ENCODE data around the gene PARP14.
"Not testable (repeated sequence)": the region's sequence is repeated elsewhere in the genome, so short reads cannot be mapped to it uniquely, and the experiment has no call there.

PARP14 gene

DNA sequence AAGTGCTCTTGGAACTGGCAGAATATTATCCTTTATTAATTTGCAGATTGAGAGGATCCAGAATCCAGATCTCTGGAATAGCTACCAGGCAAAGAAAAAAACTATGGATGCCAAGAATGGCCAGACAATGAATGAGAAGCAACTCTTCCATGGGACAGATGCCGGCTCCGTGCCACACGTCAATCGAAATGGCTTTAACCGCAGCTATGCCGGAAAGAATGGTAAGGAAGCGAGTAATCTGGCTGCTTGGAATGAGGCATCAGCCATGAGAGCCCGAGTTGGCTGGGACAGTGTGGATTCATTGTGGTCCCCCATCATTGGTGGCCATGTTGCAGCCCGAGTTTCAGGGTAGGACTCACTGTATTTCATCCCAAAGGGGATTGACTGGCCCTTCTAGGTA, 47.1 kb downstream of the PARP14 start:
- DNase-seq = no peak

DNA sequence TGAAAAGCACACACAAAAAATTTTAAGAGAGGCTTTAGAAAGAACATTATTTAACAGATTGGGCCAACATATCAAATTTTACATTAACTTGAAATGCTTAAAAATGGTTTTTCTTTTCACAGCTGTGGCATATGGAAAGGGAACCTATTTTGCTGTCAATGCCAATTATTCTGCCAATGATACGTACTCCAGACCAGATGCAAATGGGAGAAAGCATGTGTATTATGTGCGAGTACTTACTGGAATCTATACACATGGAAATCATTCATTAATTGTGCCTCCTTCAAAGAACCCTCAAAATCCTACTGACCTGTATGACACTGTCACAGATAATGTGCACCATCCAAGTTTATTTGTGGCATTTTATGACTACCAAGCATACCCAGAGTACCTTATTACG, 47.5 kb downstream of the PARP14 start:
- DNase-seq = no peak

DNA sequence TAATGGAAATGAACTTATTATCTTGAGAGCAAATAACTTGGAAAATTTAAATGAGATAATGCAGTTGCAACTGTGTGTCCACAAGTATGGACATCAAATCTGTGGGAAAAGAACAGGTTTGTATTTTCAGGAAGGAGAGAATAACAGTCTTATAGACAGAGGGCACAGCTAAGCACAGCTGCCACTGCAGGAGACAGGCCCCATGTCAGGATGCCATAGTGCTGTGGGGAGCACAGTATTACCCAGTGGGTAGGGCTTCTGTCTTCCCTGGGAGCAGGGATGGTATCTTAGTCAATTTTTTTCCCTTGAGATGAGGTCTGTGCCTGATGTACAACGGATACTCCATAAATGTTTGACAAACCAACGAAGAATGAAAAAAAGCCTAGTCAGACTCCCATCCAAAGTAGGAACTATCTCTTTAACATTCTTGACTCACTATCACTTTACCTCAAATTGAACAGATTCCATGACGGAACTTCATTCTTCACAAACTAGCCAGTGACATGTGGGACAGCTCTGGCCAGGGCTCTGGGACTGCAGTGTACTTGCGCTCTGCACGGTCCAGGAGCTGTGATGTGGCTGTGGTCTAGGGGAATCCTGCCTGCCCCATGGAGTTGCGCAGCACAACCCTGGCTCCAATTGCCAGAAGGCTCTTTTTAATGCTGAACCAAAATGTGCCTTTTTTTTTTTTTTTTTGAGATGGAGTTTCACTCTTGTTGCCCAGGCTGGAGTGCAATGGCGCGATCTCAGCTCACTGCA, 48.3 kb downstream of the PARP14 start:
- DNase-seq = no peak

- DNase-seq = peak; percentile 55
Observed at GRCh38 chr3:122730240-122730639, 49.6 kb downstream of the PARP14 start.

- DNase-seq = not testable (repeated sequence)
Observed at GRCh38 chr3:122732682-122733525, 52.3 kb downstream of the PARP14 start.

DNA sequence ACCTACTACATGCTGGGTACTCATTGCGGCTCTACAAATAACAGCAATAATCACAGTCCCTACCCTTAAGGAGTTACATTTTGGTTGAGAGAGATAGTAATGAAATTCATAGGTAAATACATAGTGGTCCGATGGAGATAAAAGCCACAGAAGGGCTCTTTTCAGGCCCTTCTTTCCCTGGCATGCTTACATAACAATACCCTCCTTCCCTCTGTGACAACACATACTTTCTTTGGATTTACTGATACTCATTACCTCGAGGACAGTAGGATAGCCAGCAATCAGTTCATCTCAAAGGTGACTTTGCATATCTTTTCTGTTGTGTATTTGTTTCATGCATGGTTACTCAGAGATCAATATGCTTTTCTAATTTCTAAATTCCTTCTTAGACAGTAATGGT, 58.5 kb downstream of the PARP14 start:
- DNase-seq = no peak

DNA sequence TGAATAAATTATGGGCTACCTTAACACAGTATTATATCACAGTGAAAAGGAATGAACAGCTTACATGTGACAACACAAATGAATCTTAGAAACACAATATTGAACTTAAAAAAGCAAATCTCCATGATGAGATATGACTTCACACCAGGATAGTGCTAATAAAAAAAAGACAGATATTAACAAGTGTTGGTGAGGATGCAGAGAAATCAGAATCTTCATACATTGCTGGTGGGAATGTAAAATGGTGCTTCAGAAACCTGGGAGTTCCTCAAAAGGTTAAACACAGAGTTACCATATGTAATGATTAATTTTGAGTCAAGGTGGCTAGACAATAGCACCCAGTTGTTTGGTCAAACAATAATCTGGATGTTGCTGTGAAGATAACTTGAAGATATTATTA, 61.6 kb downstream of the PARP14 start:
- DNase-seq = no peak

- no peak for DNase-seq
Observed at GRCh38 chr3:122743581-122744120, 63.0 kb downstream of the PARP14 start.

DNA sequence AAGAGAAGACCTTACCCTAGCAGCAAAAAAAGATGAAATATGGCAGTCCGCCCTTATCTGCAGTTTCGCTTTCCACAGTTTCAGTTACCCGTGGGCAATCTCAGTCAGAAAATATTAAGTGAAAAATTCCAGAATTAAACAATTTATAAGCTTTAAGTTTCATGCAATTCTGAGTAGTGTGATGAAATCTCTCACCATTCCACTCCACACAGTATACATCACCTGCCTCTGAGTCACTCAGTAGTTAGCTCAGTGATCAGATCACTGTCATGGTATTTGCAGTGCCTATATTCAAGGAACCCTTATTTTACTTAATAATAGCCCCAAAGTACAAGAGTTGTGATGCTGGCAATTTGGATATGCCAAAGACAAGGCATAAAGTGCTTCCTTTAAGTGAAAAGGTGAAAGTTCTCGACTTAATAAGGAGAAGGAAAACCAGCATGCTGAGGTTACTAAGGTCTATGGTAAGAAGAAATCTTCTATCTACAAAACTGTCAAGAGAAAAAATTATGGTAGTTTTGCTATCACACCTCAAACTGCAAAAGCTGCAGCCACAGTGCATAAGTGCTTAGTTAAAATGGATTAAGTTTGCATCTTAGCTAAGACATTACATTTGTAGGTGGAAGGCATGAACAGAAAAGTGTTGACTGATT, 64.9 kb downstream of the PARP14 start:
- no peak for DNase-seq

GRCh38 chr3:122747295-122747694, 66.7 kb downstream of the PARP14 start:
- DNase-seq = not testable (repeated sequence)

DNA sequence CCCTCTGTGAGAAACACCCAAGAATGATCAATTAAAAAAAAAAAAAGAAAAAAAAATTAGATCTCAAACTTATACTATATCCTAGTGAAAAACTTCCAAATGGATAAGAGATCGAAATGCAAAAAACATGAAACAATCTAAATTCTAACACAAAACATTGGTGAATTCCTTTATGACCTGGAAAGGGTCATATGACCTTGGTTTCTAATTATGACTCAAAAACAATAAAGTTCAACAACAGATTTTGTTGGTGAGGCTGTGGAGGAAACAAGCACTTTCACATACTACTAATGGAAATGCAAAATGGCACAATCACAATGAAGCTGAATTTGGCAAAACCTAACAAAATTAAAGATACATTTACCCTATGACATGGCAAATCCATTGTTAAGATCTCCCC, 67.7 kb downstream of the PARP14 start:
- DNase-seq = no peak

- peak; percentile 67 for DNase-seq
Observed at GRCh38 chr3:122754929-122755328, 74.3 kb downstream of the PARP14 start.

- DNase-seq = no peak
Observed at GRCh38 chr3:122755491-122755890, 74.9 kb downstream of the PARP14 start.

GRCh38 chr3:122758877-122759560, 78.4 kb downstream of the PARP14 start:
- no peak for DNase-seq

DNA sequence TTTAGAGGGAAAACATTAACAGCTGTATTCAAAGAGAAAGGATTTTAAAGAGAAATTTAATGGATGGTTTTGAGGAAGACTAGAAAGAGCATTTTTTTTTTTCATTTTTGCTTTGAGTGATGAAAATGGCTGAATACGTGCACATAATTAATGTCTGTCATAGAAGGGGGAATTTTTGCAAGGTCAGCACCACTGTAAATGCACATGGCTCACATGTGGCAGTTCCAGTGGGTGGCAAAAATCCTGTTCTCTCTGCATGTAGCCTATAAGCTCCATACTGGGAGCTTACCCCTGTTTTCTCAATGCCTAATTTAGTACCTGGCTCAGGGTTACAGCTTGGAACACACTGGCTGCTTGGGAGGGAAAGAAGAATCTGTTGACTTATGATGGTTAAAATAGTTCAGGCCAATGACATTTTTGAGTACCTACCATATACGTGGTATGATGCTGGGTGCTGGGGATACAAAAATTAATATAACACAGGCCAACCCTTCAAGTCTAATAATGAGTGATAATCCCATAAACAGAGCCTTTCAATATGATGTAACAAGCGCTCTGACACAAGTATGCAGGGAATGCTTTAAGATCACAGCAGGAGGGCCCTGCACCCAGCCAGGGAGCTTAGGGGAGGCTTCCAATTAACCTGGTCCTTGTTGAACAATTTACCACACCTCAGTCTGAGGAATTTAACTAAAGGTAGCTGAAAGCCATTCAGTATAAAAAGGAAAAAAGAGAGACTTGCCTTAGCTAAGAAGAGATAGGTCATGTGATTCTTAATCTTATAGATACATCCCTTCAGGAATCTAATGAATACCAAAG, 80.0 kb downstream of the PARP14 start:
- DNase-seq = no peak

DNA sequence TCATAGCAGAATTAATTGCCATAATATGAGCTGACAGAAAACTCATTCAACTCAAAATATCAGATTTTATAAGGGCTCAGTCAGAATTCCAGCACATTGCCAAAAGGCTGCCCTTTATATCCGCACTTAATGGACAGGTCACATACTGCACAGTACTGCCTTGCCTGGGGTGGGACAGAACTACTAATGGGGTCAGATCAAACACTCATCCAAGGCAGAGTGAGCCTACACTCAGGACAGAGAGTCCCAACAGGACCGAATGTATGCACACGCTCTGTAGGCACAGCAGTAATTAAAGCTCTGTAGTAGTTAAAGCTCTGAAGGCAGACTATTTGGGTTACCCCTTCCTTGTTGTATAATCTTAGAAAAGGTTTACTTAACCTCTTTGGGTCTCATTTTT, 85.8 kb downstream of the PARP14 start:
- no peak for DNase-seq

DNA sequence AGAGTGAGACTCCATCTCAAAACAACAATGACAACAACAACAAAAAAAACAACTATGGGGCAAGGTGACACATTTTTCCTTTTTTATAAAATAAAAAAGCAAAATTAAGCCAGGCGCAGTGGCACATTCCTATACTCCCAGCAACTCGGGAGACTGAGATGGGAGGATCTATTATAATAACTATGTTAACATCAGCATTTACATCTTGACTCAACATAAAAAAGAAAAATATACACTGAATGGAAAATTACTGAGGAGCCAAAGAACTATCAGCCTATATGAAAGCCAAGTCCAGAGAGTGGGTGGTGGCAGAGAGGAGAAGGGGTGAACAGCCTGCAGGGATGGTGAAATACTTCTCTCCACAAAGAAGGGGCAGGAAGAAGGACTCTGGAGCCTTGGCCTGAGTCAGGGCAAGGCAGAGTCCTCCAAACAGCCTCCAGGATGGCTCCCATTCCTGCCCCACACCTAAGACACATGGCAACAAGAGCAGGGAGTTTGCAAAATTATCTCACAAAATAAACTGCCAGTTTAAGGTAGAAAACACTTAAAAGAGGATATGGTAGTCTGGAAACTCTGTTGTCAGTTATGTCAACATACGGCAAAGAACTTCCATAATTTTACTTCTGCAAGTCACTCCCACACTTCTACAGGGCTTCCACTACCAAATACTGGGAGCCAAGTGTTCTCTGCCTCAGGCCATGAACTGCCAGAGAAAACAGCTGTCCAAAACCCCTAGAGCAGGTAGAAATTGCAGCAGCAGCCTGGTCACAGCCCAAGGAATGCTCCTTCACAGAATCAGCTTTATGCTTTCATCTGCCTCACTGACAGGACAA, 87.1 kb downstream of the PARP14 start:
- no peak for DNase-seq

GRCh38 chr3:122770521-122771202, 90.0 kb downstream of the PARP14 start:
- DNase-seq = no peak

DNA sequence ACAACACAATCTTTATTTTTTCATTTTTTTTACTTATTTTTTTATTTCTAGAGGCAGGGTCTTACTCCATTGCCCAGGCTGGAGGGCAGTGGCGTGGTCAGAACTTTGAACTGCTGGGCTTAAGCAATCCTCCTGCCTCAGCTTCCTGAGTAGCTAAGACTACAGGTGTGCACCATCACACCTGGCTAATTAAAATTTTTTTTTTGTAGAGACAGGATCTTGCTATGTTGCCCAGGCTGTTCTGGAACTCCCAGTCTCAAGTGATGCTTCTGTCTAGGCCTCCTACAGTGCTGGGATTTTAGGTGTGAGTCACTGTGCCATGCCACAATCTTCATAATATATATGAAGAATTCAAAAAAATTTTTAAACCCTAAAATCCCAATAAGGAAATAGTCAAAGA, 92.2 kb downstream of the PARP14 start:
- DNase-seq = no peak

- no peak for DNase-seq
Observed at GRCh38 chr3:122773944-122774509, 93.4 kb downstream of the PARP14 start.
